Panc1 (cell line): Measurements from ENCODE around the gene UPF2. TPM values are rescaled to one million over a fixed set of nuclear protein-coding genes. Genes with fewer than 3 reads are reported as not detected.
A peak's percentile ranks its signal among the peaks of the same experiment; 100 is the strongest.
"Not testable (repeated sequence)": the region's sequence is repeated elsewhere in the genome, so short reads cannot be mapped to it uniquely, and the experiment has no call there.

Experiments used
- ATAC-seq: fragments of 200-7000 bp; cut with Tn5 transposase; 2 replicates; pipeline ENCODE4 v1.9.1; 2020; ENCODE audit warnings: mild to moderate bottlenecking, moderate library complexity
- BruUV-seq: library from RNA; stranded (reverse); fragments of 400-500 nt; replicated peaks from 2 replicates; lab custom pipeline; 2021; lab: Mats Ljungman, UMichigan
- CTCF ChIA-PET: fragments of 300-600 bp; sonication (Branson Sonifier 250); formaldehyde crosslinking; loops from one replicate; lab custom pipeline; 2022; ENCODE audit warnings: antibody characterized with exemption; lab: Charles Lee
- POLR2A ChIA-PET: fragments of 300-600 bp; sonication (Branson Sonifier 250); formaldehyde crosslinking; loops from one replicate; lab custom pipeline; 2022; ENCODE audit warnings: antibody characterized with exemption; lab: Charles Lee
- DNase-seq: peaks from one replicate; pipeline ENCODE4 v3.0.0-alpha.2; 2010; ENCODE audit warnings: low read depth, low spot score
- H3K27ac ChIP-seq: 2 replicates; pipeline ENCODE4 v1.5.1; 2011; ENCODE audit warnings: mild to moderate bottlenecking, low read length, inconsistent platforms
- H3K27me3 ChIP-seq: fragments of 200-500 bp; sonication (Bioruptor generic); 2 replicates; pipeline ENCODE4 v1.6.0; 2014; ENCODE audit warnings: low read length, inconsistent platforms; ENCODE audit not compliant: control insufficient read depth, insufficient read depth
- H3K36me3 ChIP-seq: fragments of 200-500 bp; sonication (Bioruptor generic); 2 replicates; pipeline ENCODE4 v1.5.1; 2014; ENCODE audit warnings: inconsistent platforms, mild to moderate bottlenecking, low read length, moderate library complexity; ENCODE audit not compliant: control insufficient read depth, insufficient read depth
- H3K4me1 ChIP-seq: 2 replicates; pipeline ENCODE4 v1.5.1; 2011; ENCODE audit warnings: inconsistent platforms, mild to moderate bottlenecking, low read length, moderate library complexity; ENCODE audit not compliant: control insufficient read depth, insufficient read depth
- H3K4me3 ChIP-seq, 2 experiments: 2 replicates each; pipeline ENCODE4 v1.5.1; 2011 to 2012; ENCODE audit warnings: low read depth in 2 of 2, low read length in 2 of 2, mild to moderate bottlenecking in 2 of 2, inconsistent platforms in 1 of 2, moderate library complexity in 1 of 2
- H3K9me3 ChIP-seq: fragments of 200-500 bp; sonication (Bioruptor generic); 2 replicates; pipeline ENCODE4 v1.5.1; 2014; ENCODE audit warnings: low read depth, mild to moderate bottlenecking, inconsistent platforms, low read length, moderate library complexity; ENCODE audit not compliant: control insufficient read depth, insufficient read depth
- POLR2AphosphoS5 ChIP-seq: IDR thresholded peaks from 2 replicates; pipeline ENCODE4 v1.6.1; 2012; ENCODE audit warnings: mild to moderate bottlenecking, low read depth, low read length, moderate library complexity
- REST ChIP-seq, 2 experiments: IDR thresholded peaks; 2 replicates each; pipeline ENCODE4 v1.6.1; 2011 to 2012; ENCODE audit warnings: low read depth in 2 of 2, control low read depth in 1 of 2, low read length in 1 of 2, mild to moderate bottlenecking in 1 of 2, moderate library complexity in 1 of 2; ENCODE audit not compliant: insufficient read depth in 1 of 2
- SIN3A ChIP-seq: IDR thresholded peaks from 2 replicates; pipeline ENCODE4 v1.6.1; 2012; ENCODE audit warnings: low read depth, mild to moderate bottlenecking, low read length, moderate library complexity, borderline replicate concordance; ENCODE audit not compliant: insufficient read depth
- TCF7L2 ChIP-seq: IDR thresholded peaks from 2 replicates; pipeline ENCODE4 v1.6.1; 2011; ENCODE audit warnings: mild to moderate bottlenecking, low read depth, low read length, inconsistent platforms
- in situ Hi-C: cut with HindIII; loops from 2 replicates; pipeline ENCODE4 v1.10.0; 2016; ENCODE audit warnings: low sequenced_read_pairs, low pct_unique_long_range_greater_than_20kb
- intact Hi-C: fragments of 100-400 bp; cut with micrococcal nuclease; formaldehyde crosslinking; loops from one replicate; pipeline ENCODE4 v1.10.0; 2022; ENCODE audit not compliant: unreplicated experiment
- total RNA-seq: library from RNA; stranded (reverse); gene quantifications from one replicate; pipeline ENCODE4 v1.2.1, GENCODE V29; 2021; ENCODE audit not compliant: unreplicated experiment
- TF ChIP-seq, protein P1 (sequence below): fragments of 450-650 bp; IDR thresholded peaks from 2 replicates; pipeline ENCODE4 v1.5.1; 2017; ENCODE audit warnings: mild to moderate bottlenecking

The UPF2 gene
- total RNA-seq, 1 experiment from 2014 or later = 19.1 TPM

DNA sequence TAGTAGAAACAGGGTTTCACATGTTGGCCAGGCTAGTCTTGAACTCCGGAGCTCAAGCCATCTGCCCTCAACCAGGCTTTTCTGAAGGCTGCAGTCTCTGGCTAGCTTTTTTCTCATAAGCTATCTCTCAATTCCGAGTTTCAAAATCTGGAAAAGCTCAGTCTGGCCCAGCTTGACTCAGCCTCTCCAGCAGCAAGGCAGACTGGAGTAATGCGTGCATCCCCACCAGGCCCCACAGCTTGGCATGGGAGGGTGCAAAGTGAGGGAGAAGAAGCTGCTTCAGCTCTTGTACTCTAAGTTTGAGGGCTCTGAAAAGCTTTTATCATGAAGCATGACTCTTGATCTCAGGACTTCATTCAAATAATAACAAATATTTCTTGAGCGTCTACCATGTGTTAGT lies 30.9 kb upstream of the UPF2 start:
- ChIA-PET POLR2A (no interaction called here), CTCF (no interaction called here)
- no TSS peak for BruUV-seq
- H3K4me1 ChIP-seq = no peaks in the 10 kb centered on the region
- H3K36me3 ChIP-seq = no peaks in the 10 kb centered on the region; the same call in 1 of the 2 replicates
- H3K27ac ChIP-seq = no peak overlapping the region
- no peak for DNase-seq
- no peak for ATAC-seq
- H3K27me3 ChIP-seq = no peaks in the 10 kb centered on the region
- intact Hi-C loops (no loop called here), in situ Hi-C loops (no loop called here)
- no peak for TF ChIP-seq REST (IDR thresholded peaks at IDR 0.05; ENCODE audit: insufficient read depth in 1 of 2, low read depth in 2 of 2, low read length in 1 of 2)
- no peak for TF ChIP-seq SIN3A
- no peak for TF ChIP-seq POLR2AphosphoS5
- TF ChIP-seq, protein P1, sequence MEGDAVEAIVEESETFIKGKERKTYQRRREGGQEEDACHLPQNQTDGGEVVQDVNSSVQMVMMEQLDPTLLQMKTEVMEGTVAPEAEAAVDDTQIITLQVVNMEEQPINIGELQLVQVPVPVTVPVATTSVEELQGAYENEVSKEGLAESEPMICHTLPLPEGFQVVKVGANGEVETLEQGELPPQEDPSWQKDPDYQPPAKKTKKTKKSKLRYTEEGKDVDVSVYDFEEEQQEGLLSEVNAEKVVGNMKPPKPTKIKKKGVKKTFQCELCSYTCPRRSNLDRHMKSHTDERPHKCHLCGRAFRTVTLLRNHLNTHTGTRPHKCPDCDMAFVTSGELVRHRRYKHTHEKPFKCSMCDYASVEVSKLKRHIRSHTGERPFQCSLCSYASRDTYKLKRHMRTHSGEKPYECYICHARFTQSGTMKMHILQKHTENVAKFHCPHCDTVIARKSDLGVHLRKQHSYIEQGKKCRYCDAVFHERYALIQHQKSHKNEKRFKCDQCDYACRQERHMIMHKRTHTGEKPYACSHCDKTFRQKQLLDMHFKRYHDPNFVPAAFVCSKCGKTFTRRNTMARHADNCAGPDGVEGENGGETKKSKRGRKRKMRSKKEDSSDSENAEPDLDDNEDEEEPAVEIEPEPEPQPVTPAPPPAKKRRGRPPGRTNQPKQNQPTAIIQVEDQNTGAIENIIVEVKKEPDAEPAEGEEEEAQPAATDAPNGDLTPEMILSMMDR = no peak
- no peak for TF ChIP-seq TCF7L2
- no peaks in the 10 kb centered on the region for H3K9me3 ChIP-seq
- no peak overlapping the region for H3K4me3 ChIP-seq

GRCh38 chr10:12071441-12071840 lies 28.8 kb upstream of the UPF2 start:
- H3K27me3 ChIP-seq, H3K36me3 ChIP-seq, BruUV-seq, POLR2A ChIA-PET, intact Hi-C loops, DNase-seq, H3K27ac ChIP-seq, H3K9me3 ChIP-seq, CTCF ChIA-PET, H3K4me1 ChIP-seq, ATAC-seq, in situ Hi-C loops, H3K4me3 ChIP-seq: not testable (repeated sequence)

GRCh38 chr10:12068449-12069269 lies 26.1 kb upstream of the UPF2 start, which contains the start of gene DHTKD1:
DHTKD1 (plus strand) TSS chr10:12068954; CDS start chr10:12069034, 80 bp downstream.
- Histone ChIP-seq H3K27me3 (no peaks in the 10 kb centered on the region), H3K4me1 (no peaks in the 10 kb centered on the region), H3K27ac (peak within 1 kb of the TSS; percentile 82), H3K36me3 (no peaks in the 10 kb centered on the region; the same call in 1 of the 2 replicates), H3K4me3 (peak within 1 kb of the TSS; percentile 74 to 76), H3K9me3 (no peaks in the 10 kb centered on the region)
- ChIA-PET CTCF (interaction anchor here (0.6 to 0.7 kb wide), 2 partner anchors 140 to 330 kb away, joined by 4 to 8 read pairs; no protein-coding TSS in a partner anchor), POLR2A (interaction anchor here (0.7 kb wide), 1 partner anchor 112 kb away, joined by 5 read pairs; no protein-coding TSS in a partner anchor)
- ATAC-seq (peak; percentile 99), DNase-seq (peak; percentile 82)
- in situ Hi-C loops = no loop called here
- BruUV-seq = no TSS peak
- intact Hi-C loops = no loop called here
- TF ChIP-seq POLR2AphosphoS5 (peak; percentile 77), SIN3A (no peak)
